Measurements from ENCODE around the gene HAGH. TPM values are rescaled to one million over a fixed set of nuclear protein-coding genes. Genes with fewer than 3 reads are reported as not detected.

Gene HAGH
- total and polyA plus RNA-seq, 11 donors: 111 to 358 (median 165) TPM

GRCh38 chr16:1779741-1780676, 46.6 kb downstream of the HAGH start:
- H3K4me3 ChIP-seq: peak overlapping the region in 2 of 12 donors; percentile 9 to 100
- ATAC-seq (no peak), DNase-seq (peak in 3 of 5 donors; percentile 9 to 62 (median 37))
- peaks cover 2 to 45% (median 29%) of the 10 kb centered on the region in 12 donors for H3K4me1 ChIP-seq
- TF ChIP-seq POLR2A (IDR thresholded peaks at IDR 0.05) (no peak), CTCF (IDR thresholded peaks at IDR 0.05) (no peak)
- H3K27me3 ChIP-seq: no peaks in the 10 kb centered on the region
- intact Hi-C loops (cut with DNase I): loop anchor here in 1 of 10 donors (5.0 kb wide), 2 partner anchors 162 to 468 kb away; partner anchors contain the start of gene MSRB1
- H3K36me3 ChIP-seq: peaks cover 0 to 62% (median 46%) of the 10 kb centered on the region in 9 donors
- WGBS, 4 donors: 62 to 82% (median 74%) methylated on average over 12 to 27 of the region's 27 CpGs
- H3K9me3 ChIP-seq: no peaks in the 10 kb centered on the region
- H3K27ac ChIP-seq: no peak overlapping the region

GRCh38 chr16:1779234-1779701, 47.4 kb downstream of the HAGH start:
- WGBS, 4 donors: 72 to 86% (median 81%) methylated on average over 6 to 8 of the region's 8 CpGs
- TF ChIP-seq POLR2A (IDR thresholded peaks at IDR 0.05) (no peak), CTCF (IDR thresholded peaks at IDR 0.05) (no peak)
- H3K27me3 ChIP-seq: no peaks in the 10 kb centered on the region
- peaks cover 3 to 47% (median 31%) of the 10 kb centered on the region in 12 donors for H3K4me1 ChIP-seq
- intact Hi-C loops (cut with DNase I): no loop called here
- DNase-seq (peak in 2 of 5 donors; percentile 6 to 51), ATAC-seq (no peak)
- H3K4me3 ChIP-seq: no peak overlapping the region
- H3K27ac ChIP-seq: no peak overlapping the region
- peaks cover 0 to 63% (median 48%) of the 10 kb centered on the region in 9 donors for H3K36me3 ChIP-seq
- no peaks in the 10 kb centered on the region for H3K9me3 ChIP-seq

- intact Hi-C loops (cut with DNase I): no loop called here
- peaks cover 0 to 63% (median 48%) of the 10 kb centered on the region in 9 donors for H3K36me3 ChIP-seq
These were observed 48.1 kb downstream of the HAGH start for GRCh38 chr16:1778200-1779179.

More at GRCh38 chr16:1778200-1779179, 48.1 kb downstream of the HAGH start:
- no peak overlapping the region for H3K27ac ChIP-seq
- 75 to 86% (median 84%) methylated on average over 27 to 34 of the region's 34 CpGs for WGBS, 4 donors
- H3K4me3 ChIP-seq: no peak overlapping the region
- H3K27me3 ChIP-seq: no peaks in the 10 kb centered on the region
- H3K9me3 ChIP-seq: no peaks in the 10 kb centered on the region
- ATAC-seq: no peak
- peaks cover 9 to 47% (median 32%) of the 10 kb centered on the region in 12 donors for H3K4me1 ChIP-seq
- TF ChIP-seq CTCF (IDR thresholded peaks at IDR 0.05) (no peak), POLR2A (IDR thresholded peaks at IDR 0.05) (no peak)
- DNase-seq: peak in 4 of 5 donors; percentile 7 to 65 (median 26)
